ENCODE results near the gene ABHD8.

Gene ABHD8

DNA sequence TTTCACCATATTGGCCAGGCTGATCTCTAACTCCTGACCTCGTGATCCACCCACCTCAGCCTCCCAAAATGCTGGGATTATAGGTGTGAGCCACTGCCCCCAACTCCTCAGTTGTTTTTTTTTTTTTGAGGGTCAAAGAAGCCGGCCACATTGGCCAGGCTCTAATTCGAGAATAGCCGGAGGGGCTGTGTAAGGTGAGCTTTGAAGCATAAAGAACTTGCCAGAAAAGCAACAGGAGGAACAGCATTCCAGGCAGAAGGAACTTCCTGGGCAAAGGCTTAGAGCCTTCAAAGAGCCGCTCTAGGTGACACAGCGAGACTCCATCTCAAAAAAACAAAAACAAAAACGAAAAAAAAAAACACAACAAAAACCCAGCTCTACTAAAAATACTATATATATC, 37.2 kb downstream of the ABHD8 start:
- no peak for DNase-seq
- no peak for ATAC-seq

DNA sequence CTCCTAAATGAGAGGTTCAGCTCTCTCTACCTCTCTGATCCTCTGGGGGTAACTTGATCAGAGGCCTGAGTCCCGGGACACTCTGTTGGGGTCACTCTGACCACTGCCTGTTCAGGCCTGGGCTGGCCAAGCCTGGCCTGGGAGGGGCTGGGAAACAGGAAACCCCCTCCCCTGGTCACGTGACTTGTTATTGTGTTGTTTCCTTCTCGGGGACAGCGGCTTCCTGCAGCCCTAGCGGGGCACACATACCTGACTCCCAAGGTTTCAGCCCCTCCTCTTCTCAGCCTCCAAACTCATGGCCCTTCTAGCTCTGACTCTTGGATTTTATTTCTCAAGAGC, 38.6 kb downstream of the ABHD8 start, which contains the start of gene USHBP1:
Gene USHBP1, minus strand, starts transcription at position 105 of the 339 bp plus-strand sequence. CDS start 446 bp downstream, outside the sequence.
- DNase-seq (no peak), ATAC-seq (no peak)

DNA sequence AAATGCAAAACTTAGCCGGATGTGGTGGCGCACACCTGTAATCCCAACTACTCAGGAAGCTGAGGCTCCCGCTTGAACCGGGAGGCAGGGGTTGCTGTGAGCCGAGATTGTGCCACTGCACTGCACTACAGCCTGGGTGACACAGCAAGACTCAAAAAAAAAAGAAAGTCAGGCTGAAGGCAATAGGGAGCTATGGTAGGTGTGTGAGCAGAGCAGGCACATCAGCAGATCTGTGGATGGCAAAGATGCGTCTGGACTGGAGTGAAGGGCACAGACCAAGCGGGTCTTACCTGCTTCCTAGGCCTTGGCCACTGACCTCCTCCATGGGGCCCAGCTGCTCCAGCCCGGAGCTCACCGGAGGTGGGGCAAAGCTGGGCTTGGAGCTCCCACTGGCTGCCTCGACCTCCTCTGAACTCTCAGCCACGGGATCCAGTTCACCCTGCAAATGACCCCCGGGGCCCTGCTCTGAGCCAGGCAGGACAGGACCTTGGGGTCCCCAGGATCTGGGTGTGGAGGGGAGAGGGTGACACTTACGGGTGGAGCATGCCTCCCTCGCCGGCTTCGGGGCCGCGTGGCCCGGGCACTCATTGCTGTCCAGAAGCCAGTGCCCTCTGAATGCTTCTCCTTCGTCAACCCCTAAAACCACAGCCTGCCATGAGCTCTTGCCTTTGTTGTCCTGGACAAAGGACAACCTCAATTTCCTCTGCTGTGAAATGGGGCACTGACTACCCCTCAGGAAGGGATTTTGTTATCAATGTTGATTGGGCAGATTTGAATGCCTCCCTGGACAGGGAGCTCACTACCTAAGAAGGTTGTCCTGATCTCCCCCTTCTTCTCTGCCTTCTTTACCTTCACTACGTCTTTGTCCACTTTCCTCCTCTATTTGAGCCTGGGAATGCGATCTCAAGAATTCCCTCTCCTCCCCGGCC, 39.2 kb downstream of the ABHD8 start:
- ATAC-seq (no peak), DNase-seq (no peak)

DNA sequence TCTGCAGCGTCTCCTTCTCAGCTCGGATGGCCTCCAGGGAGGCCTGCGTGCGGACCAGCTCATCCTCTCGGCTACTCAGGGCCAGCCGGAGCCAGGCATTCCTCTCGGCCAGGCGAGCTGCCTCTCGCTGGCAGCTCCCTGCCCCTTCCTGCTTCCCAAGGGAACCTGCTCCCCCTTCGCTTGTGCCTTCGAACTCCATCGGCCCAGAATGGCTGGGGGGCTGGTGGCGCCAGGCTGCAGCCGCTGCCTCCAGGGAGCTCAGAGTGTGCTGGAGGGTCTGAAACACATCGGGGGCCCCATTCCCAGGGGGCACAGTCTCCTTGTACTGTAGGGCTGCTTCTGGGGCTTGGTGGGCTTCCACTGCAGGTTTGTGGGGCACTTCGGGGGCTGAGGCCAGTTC, 40.7 kb downstream of the ABHD8 start:
- DNase-seq (no peak), ATAC-seq (no peak)

DNA sequence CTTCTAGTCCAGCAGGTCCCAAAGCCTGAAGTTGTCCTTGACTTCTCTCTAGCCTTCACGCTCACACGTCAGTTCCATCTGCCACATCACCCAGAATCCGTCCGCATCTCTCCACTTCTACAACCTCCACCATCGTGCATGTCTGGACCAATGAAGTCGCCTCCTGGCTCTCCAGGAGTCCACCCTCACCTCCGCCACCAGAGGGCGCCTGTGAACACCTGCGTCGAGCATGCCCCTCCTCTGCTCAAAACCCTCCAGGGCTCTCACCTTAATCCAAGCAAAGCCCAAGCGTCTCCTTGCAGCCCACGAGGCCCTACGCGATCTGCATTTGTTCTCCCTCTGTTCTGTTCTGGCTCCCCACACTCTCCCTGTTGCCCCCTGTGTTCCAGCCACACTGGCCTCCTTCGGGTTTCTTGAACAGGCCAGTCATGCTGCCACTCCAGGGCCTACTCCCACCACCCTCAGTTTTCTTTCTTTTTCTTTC, 42.3 kb downstream of the ABHD8 start:
- DNase-seq (peak; percentile 93), ATAC-seq (peak; percentile 99)

DNA sequence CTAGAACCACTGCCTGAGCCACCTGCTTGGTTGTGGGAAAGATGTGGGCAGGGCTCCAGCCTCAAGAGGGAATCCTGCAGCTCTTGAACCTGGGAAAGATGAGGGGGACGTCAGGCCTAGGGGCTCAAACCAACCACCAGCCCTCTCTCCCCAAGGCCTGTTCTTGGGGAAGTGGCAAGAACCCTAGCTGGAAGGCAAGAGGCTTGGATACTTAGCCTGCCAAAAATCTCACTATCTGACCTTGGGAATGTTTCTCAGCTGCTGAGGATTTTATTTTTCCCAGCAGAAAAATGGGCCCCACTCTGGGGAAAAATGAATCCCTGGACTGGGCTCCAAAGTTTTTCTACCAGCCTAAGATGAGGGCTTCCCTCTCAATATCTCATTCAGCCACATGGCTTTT, 43.3 kb downstream of the ABHD8 start:
- no peak for DNase-seq
- no peak for ATAC-seq

DNA sequence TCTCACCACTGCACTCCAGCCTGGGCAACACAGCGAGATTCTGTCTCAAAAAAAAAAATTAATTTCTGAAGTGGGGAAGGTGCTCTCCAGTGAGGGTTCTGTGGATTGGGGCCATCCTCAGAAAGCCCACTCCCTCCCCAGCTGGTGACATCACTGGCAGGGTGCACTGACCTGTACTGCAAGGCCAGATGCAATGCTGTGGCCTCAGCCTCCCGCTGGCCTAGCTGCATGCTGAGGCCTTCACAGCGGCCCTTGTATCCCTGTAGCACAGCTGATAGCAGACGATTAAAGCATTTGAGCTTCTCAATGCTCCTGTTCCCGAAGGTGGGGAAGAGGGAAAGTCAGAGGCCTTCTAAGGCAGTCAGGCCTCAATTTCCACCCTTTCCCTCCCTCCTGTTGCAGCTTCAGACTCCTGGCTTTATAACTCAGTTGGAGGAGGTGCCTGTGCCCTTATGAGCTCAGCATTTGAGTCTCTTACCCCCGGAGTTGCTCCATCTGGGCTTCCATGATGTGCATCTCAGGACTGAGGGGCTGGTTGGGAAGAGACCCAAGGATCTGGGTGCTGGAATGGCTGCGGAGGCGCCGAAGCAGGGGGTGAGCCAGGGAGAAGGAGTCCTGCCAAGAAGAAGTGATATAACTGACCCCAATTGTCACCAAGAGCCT, 44.0 kb downstream of the ABHD8 start:
- DNase-seq (no peak), ATAC-seq (no peak)

DNA sequence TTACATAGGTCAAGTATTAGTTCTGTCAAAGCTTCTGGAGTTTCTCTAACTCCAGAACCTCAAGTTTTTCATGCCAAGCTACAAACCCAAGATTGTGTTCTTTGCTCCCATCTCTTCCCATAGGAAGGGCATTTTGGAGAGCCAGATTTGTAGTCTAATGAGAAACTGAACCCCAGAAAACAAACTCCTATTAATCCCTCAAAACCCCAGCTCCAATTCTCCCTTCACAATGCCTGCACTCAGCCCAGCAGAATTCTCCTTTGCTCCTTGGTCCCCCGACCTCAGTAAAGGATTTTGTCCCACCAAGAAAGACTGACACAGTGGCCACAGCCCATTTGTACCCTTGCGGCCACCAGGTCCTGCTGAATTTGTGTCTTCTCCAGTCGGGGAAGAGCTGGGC, 47.1 kb downstream of the ABHD8 start:
- DNase-seq (no peak), ATAC-seq (no peak)

DNA sequence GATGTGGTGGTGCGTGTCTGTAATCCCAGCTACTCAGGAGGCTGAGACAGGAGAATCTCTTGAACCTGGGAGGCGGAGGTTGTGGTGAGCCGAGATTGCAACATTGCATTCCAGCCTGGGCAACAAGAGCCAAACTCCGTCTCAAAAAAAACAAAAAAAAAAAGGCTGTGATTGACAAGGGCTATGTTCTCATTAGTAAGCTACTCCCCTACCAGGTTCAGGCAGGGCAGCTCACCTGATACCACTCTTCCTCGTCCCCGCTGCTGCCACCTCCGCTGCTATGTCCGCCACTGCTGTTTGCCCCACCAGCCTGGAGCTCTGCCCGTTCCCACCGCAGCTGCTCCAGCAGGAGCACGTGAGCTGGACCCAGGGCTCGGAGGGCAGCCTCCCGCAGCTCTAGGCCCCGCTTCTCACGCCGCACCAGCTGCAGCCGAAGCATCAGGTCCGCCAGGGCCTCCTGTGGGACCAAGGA, 48.0 kb downstream of the ABHD8 start:
- DNase-seq: no peak
- no peak for ATAC-seq

DNA sequence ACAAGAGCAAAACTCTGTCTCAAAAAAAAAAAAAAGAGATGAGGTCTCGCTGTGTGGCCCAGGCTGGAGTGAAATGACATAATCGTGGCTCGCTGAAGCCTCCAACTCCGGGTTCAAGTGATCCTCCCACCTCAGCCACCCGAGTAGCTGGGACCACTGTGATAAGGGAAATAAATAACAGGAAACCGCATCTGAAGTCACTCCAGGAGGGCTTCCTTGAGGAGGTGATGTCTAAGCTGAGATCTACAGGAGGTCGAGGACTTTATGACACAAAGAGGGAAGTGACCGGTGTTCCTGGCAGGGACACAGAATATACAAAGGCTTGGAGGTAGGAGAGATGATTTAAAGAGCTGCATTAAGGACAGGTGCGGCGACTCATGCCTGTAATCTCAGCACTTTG, 48.6 kb downstream of the ABHD8 start:
- ATAC-seq: no peak

DNA sequence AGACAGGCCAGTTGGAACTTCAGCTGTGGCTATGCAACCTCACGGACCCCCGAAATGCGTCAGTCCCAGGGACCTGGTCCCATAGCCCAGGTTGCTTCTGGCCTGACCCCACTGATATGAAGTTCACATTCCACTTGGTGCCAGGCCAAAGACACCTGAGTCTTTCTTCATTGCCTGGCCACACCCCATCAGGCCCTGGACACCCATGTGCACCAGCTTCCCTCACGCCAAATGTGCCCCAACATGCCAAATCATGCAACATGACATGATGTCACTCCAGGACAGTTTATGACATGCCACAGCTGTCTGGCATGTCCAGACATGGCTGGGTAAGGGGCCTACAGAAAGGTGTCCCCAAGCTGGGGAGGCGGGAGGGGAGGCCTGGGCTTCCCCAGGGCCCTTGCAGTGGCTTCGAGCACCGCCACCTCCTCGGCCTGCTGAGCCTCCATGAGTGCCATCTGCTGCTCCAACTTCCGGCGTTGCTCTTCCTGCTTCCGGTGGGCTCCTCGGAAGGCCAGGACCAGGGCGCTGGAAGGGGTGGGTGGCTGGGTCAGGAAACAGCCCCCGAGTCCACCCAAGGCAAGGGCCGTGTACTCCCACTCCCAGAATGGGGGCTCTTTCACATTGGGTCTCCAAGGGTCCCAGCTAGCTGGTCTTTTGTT, 53.2 kb downstream of the ABHD8 start:
- DNase-seq (no peak), ATAC-seq (no peak)

More for the DNA sequence above, 48.6 kb downstream of the ABHD8 start:
- no peak for DNase-seq

DNA sequence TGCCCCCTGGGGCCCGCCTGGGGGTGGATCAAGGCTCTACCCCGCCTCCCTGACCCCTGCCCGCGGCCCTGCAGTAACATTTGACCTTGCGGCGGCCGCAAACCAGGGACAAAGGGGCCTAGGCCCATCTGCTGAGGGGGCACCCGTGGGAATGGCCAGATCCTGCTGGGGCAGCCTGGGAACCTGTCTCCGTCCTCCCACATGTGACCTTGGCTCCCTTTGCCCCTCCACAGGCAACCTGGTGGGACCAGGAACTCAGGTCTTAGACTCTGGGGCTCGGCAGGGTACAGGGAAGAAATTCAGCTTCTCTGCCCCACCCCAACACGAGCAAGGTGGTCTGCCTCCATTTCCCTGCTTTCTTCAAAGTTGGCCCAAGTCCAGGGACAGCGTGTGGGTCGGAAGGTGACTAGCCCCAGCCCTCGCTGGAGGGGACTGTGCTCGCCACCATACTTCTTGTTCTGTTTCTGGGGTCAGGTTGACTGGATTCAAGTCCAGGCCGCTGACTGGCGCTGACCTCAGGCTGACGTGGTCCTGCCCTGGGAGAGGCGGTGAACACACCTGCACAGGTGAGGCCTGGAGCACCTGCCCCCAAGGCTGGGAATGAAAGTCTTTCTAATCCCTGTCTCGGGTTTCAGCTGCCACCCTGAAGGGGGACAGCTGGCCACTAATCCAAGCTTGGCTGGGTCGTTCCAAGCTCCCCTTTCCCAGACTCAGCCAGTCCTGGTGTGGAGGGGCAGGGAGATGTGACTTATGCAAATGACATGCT, 55.0 kb downstream of the ABHD8 start:
- DNase-seq: no peak
- ATAC-seq: no peak

DNA sequence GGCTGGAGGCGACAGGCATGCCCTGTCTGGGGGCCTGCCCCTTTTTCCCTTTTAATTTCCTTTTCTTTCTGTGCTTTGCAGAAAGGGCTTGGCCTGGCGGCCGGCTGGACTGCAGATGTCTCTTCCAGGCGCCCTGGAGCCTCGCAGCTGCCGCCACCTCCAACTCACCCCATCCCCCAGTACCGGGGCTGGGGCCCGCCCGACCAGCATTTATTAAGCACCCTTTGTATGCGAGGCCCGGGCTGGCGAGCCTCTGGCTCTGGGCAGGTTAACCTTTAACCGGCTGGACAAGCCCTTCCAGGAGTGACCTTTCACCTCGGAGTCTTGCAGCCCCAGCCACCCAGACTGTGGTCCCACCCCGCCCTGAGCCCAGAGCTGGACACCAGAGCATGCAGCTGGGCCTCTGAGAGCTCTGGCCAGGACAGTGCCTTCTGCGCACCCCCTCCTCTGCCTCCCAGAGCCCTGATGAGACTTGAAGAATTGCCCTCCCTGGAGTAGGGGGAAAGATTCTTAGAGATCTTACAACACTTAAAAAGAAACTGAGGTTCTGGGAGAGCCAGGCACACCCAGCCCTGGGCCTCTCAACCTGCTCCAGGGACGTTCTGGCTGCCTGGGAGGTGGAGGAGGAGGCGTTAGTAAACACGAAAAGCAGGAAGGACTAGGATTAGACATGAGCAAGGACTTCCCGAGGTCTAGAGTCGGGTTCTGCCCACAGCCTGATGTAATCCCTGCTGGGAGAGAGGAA, 56.4 kb downstream of the ABHD8 start:
- DNase-seq: no peak
- ATAC-seq: no peak

DNA sequence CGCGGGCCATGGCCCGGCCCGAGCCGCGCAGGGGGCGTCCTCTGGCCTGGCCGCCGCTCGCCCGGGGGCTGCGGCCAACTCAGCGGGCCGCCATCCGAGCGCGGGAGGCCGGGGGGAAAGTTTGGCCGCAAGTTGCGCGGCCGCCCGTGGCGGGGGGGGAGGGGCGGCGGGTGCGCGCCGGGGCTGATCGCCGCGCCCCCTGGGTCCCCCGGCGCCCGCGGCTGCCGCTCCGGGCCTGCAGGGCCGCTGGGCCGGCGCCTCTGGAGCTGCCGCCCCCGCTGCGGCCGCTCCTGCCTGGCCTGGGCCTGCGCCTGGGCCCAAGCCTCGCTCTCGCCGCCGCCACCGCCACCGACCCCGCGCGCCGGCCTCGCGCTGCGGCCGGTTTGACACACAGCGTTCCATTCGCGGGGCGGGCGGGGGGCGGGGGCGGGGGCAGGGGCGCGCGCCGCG, 57.7 kb downstream of the ABHD8 start, which contains the start of gene NR2F6:
Gene NR2F6, minus strand, starts transcription at position 385 of the 450 bp plus-strand sequence. CDS start 699 bp downstream, outside the sequence.
- DNase-seq: no peak
- no peak for ATAC-seq

DNA sequence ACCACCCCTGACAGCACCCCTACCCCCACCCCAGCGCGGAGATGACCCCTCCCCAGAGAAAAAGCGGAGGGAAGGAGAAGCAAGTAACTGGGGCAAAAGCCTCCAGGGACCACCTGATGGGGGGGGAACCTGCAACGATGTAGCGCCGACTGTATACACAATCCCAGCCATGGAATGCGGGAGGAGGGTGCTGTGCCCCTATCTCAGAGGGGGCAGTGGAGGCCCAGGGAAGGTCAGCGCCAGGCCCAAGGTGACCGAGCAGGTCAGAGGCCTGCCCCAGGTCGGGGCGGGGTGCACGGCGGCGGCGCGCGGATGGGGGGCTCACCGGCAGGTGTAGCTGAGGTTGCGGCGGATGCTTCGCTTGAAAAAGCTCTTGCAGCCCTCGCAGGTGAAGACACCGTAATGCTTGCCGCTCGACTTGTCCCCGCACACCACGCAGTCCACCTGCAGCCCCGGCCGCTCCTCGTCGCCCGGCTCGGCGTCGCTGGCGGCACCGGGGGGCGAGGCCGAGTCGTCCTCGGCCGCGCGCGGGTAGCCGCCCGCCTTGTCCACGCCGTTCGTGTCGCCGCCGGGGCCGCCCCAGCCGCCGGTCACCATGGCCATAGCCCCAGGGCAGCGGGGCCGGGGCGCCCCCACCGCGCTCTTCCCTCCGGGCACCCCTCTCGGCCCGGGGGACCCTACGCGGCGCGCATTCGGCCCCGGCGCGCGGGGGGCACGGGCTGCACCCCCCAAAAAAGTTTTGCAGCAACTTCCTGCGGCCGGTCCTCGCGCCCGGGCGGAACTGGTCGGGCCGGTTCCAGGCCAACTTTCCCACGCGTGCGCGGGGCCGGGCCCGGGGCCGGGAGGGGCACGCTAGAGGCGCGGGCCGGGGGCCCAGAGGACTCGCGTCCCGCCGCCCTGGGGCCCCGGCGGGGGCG, 58.3 kb downstream of the ABHD8 start:
- DNase-seq (no peak), ATAC-seq (no peak)

DNA sequence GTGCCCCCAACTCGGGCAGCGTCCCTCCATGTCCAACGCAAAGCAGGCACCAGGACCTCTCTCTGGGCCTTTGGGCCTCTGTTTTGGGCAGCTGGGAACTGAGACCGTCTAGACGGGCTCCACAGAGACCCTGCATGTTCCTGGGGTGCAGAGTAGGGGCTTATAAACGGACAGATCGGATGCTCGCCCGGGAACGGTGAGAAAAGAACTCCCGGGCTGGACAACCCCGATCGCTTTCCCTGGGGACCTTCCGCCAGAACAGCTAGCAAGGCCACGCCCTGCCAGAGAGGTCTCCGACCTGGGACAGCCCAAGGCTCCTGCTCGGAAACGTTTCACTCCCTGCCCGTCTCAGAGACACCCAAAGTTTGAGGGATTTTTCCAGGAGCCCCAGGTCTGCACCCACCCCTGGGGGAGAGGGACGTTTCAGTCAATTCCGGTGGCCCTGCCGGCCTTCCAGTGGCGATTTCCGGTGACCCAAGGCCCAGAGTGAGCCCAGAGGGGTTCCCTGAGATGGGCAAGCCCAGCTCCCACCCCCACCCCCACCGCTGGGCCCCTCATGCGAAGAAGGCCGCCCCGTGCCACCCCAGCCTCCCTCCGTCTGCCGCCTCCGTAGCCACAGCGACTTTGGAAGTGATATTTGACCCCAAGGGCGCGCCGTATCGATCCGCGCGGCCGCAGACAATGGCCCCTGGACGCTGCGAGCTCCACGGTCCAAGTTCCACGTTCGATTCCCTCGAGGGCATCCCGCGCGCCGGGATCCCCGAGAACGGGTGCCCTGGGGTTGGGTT, 59.2 kb downstream of the ABHD8 start:
- DNase-seq: no peak
- ATAC-seq: no peak

DNA sequence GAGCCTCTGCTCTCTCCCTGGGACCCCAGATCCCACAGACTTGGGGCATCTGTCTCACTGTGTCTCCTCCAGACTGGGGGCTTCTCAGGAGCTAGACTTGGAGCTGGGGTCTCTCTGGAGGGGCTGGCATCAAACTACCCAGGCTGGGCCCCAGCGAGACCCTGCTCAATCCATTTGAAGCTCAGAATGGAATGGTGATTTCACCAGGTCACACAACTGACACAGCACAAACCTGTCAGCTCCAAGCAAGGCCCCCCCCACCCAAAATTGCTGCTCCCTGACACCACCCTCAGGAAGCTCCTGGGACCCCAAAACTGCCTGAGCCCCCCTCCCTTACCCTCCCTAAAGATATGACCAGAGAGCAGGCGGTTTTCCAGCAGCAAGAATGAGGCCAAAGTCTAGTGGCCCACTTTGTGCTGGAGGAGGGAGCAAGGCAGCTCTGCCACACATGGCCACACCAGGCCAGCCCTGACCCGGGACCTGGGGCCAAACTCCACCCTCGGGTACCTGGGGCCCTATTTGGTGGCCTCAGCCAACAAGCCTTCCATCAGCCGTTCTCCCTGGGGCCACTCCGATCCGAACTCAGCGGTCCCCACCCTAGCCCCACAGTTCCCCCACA, 59.9 kb downstream of the ABHD8 start:
- no peak for ATAC-seq
- no peak for DNase-seq

DNA sequence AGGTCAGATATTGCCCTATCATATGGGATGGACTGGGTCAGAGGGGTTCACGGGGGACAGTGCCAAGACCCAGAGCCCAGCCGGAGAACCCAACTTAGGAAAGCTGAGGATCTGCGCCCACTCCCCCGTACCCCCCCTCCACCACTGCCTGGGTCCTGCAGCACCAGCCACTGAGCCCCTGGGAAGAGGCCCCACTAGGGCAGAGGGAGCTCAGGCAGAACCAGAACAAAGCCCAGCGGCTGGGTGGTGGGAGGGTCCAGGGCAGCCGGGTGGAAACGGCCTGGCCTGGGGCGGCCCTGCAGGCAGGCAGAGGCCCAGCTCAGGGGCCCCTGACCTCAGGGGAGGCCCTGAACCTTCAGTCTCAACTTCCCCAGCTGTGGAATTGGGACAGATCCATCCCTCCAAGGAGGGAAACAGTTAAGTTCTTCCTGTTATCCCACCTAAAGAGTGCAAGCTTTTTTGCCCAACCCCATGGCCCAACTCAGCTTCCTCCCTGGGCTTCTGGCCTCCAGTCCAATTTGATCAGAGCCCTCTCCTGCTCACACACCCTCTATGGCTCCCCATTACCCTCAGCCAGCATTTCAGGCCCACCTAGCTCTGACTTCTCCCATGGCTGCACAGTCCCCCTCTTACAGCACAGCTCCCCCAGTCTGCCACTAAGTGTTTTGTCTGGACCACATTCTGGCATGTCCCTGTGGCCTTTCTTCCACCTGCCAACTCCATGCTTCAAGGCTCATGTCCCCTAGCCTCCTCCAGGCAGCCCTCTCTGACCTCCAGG, 60.6 kb downstream of the ABHD8 start:
- DNase-seq (no peak), ATAC-seq (no peak)
